HG02973 (cell line): Measurements from ENCODE around the gene ELOVL2.
"Not testable (repeated sequence)": the region's sequence is repeated elsewhere in the genome, so short reads cannot be mapped to it uniquely, and the experiment has no call there.

Experiments used
- ATAC-seq: cut with Tn5 transposase; IDR thresholded peaks from one replicate; pipeline ENCODE4 v1.9.1; 2021; ENCODE audit warnings: moderate library complexity; ENCODE audit not compliant: unreplicated experiment

ELOVL2 gene

GRCh38 chr6:11025130-11025529 is 19.0 kb downstream of the ELOVL2 start:
- ATAC-seq = no peak

GRCh38 chr6:11023032-11023431 is 21.1 kb downstream of the ELOVL2 start:
- ATAC-seq = no peak

GRCh38 chr6:11021714-11022113 is 22.4 kb downstream of the ELOVL2 start:
- ATAC-seq = no peak

- no peak for ATAC-seq
These were observed 23.1 kb downstream of the ELOVL2 start for GRCh38 chr6:11021003-11021402.

- no peak for ATAC-seq
These were observed 25.9 kb downstream of the ELOVL2 start for GRCh38 chr6:11018225-11018624.

GRCh38 chr6:11017090-11017489 is 27.0 kb downstream of the ELOVL2 start:
- ATAC-seq = no peak

- ATAC-seq = no peak
These were observed 27.7 kb downstream of the ELOVL2 start for GRCh38 chr6:11016452-11016851.

GRCh38 chr6:11015102-11015501 is 29.0 kb downstream of the ELOVL2 start:
- ATAC-seq = no peak

- ATAC-seq = no peak
These were observed 30.4 kb downstream of the ELOVL2 start for GRCh38 chr6:11013721-11014070.

- ATAC-seq = no peak
These were observed 31.0 kb downstream of the ELOVL2 start for GRCh38 chr6:11012976-11013720.

- ATAC-seq = no peak
These were observed 31.8 kb downstream of the ELOVL2 start for GRCh38 chr6:11012295-11012754.

GRCh38 chr6:11011787-11012234 is 32.3 kb downstream of the ELOVL2 start:
- ATAC-seq = no peak

GRCh38 chr6:11009353-11009752 is 34.8 kb downstream of the ELOVL2 start:
- ATAC-seq = peak; percentile 51

GRCh38 chr6:11008821-11009220 is 35.3 kb downstream of the ELOVL2 start:
- ATAC-seq = no peak

- ATAC-seq = no peak
These were observed 36.1 kb downstream of the ELOVL2 start for GRCh38 chr6:11007715-11008608.

GRCh38 chr6:11006061-11006460 is 38.0 kb downstream of the ELOVL2 start:
- no peak for ATAC-seq

GRCh38 chr6:11003297-11003696 is 40.8 kb downstream of the ELOVL2 start:
- not testable (repeated sequence) for ATAC-seq

- no peak for ATAC-seq
These were observed 41.9 kb downstream of the ELOVL2 start for GRCh38 chr6:11002176-11002575.

- ATAC-seq = no peak
These were observed 44.1 kb downstream of the ELOVL2 start for GRCh38 chr6:10999994-11000393.

GRCh38 chr6:10995114-10995707 is 48.9 kb downstream of the ELOVL2 start:
- no peak for ATAC-seq

GRCh38 chr6:10993896-10994295 is 50.2 kb downstream of the ELOVL2 start:
- ATAC-seq = no peak

GRCh38 chr6:10991115-10991514 is 53.0 kb downstream of the ELOVL2 start:
- no peak for ATAC-seq
